Neural progenitor cell (in vitro differentiated cells): ENCODE data around the gene ST7.

Experiments used
- EZH2 ChIP-seq: fragments of 200-600 bp; sonication (generic); IDR thresholded peaks from 2 replicates; pipeline ENCODE4 v1.6.1; 2017; ENCODE audit warnings: antibody characterized with exemption, mild to moderate bottlenecking, moderate library complexity
- EZH2phosphoT487 ChIP-seq: fragments of 200-600 bp; sonication (generic); IDR thresholded peaks from 2 replicates; pipeline ENCODE4 v1.6.1; 2017; ENCODE audit warnings: antibody characterized with exemption
- TF ChIP-seq, protein P1 (sequence below): fragments of 200-600 bp; sonication (generic); IDR thresholded peaks from 2 replicates; pipeline ENCODE4 v1.5.1; 2017; ENCODE audit warnings: antibody characterized with exemption, mild to moderate bottlenecking

DNA sequence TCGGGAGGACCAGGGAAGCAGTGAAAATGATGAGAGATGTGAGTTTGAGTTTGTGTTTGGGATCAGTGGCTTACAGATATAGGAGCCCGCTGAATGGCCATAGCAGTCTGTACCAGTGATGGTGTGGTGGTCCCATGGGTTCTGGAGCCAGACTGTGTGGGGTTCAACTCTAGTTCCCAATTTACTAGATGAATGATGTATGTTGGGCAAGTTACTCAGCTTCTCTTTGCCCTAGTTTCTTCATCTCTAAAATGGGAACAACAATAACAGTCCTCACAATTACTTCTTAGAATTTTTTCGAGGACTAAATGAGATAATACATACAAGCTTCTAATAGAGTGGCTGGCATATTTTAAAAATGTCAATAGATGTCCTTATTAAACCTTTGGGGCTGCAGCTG, 185.2 kb downstream of the ST7 start:
- no peak for TF ChIP-seq EZH2phosphoT487
- TF ChIP-seq, protein P1, sequence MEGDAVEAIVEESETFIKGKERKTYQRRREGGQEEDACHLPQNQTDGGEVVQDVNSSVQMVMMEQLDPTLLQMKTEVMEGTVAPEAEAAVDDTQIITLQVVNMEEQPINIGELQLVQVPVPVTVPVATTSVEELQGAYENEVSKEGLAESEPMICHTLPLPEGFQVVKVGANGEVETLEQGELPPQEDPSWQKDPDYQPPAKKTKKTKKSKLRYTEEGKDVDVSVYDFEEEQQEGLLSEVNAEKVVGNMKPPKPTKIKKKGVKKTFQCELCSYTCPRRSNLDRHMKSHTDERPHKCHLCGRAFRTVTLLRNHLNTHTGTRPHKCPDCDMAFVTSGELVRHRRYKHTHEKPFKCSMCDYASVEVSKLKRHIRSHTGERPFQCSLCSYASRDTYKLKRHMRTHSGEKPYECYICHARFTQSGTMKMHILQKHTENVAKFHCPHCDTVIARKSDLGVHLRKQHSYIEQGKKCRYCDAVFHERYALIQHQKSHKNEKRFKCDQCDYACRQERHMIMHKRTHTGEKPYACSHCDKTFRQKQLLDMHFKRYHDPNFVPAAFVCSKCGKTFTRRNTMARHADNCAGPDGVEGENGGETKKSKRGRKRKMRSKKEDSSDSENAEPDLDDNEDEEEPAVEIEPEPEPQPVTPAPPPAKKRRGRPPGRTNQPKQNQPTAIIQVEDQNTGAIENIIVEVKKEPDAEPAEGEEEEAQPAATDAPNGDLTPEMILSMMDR, result no peak
- TF ChIP-seq EZH2, result no peak
